Suppressor macrophage (primary cell): ENCODE data around the gene PLCB2.

ENCODE experiments used
- DNase-seq, 4 experiments: peaks; one replicate each; pipeline ENCODE4 v3.0.0-alpha.2; 2020 to 2022

PLCB2 gene

GRCh38 chr15:40267670-40268069, 40.1 kb downstream of the PLCB2 start:
- no peak for DNase-seq

GRCh38 chr15:40266828-40267304, 40.9 kb downstream of the PLCB2 start:
- peak; percentile 87 to 93 (median 89) for DNase-seq

- no peak for DNase-seq
Measured at GRCh38 chr15:40265875-40266274, 41.9 kb downstream of the PLCB2 start.

DNA sequence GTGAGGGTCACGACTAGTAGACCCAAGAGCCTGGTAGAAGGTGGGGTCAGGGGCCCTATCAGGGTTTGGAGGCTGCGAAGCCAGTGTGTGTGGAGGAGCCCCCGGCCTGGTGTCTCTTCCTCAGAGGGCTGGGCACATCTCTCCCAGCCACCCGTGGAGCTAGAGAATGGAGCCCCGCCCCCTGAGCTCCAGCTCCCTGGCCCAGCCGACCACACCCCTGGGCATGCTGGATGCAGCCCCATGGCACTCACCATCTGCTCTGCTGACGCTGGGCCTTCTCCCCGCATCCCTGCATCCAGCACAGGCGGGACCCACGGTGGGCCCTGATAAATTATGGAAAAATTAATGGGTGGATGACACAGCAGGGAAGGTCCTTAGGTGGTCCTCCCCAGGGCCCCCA, 42.4 kb downstream of the PLCB2 start:
- no peak for DNase-seq

- DNase-seq: no peak
Measured at GRCh38 chr15:40264321-40265153, 43.2 kb downstream of the PLCB2 start.

DNA sequence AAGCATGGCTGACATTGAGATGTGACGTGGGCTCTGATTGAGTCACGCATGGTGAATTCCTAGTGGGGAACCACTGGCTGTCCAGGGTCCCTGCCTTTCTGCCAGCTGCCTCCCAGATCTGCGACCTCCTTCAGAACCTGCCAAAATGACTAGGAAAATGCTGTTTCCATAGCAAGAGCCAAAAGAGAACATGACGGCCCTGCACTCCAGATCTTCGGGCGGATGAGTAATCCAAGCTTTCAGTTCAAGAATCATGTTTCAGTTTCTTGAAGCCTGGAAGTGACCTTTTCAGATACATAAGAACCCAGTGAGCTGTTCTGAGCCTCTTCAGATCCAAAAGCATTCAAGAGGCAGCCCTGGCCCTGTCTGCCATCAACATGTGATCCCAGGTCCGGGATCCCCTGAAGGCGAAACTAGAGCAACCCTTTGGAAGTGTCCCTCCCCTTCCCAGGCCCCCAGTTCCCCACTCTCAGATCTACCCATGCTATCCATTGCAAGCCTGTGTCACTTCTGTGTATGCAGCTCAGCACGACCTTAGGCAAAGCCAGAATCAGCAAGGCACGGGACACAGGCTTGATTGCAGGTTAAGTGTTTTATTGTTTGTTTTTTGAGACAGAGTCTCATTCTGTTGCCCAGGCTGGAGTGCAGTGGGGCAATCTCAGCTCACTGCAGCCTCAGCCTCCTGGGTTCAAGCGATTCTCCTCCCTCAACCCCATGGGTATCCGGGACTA, 44.5 kb downstream of the PLCB2 start:
- peak in 1 of 4 experiments; percentile 32 for DNase-seq

GRCh38 chr15:40259021-40259420, 48.7 kb downstream of the PLCB2 start:
- no peak for DNase-seq

- DNase-seq: no peak
Measured at GRCh38 chr15:40258544-40258943, 49.2 kb downstream of the PLCB2 start.

DNA sequence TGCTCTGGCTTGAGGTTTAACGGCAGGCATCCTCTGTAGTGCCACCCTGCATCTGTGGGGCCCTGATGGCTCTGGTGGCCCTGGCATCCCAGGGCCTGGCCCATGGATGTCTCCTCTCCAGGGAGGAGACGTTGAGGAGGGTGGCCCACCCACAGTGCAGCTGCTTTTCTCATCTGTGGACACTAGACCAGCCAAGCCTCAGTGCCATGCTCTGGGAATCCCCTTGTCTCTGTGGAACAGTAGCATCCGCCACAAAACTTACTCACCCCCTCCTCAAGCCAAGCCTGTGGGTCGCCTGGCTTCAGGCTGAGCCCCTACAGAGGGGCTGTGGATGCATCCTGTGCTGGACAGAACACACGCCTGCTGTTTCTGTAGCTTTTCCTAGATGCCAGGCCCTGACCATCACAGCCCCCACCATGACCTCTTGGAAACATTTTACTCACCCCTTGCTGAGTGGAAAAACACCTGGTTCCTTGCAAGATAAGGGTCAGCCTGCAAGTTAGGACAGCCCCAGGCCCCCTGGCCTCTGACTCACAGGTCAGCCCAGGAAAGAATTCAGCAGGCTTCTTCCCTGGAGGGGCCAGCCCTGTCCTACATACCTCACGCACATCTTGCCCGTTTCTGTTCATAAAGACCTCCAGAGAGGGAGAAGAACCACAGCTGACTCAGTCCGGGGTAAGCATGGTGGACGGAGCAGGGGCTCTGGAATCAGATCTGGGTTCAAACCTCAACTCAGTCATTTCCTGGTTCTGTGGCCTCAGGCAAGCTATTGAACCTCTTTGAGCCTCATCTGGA, 49.9 kb downstream of the PLCB2 start:
- DNase-seq: no peak

DNA sequence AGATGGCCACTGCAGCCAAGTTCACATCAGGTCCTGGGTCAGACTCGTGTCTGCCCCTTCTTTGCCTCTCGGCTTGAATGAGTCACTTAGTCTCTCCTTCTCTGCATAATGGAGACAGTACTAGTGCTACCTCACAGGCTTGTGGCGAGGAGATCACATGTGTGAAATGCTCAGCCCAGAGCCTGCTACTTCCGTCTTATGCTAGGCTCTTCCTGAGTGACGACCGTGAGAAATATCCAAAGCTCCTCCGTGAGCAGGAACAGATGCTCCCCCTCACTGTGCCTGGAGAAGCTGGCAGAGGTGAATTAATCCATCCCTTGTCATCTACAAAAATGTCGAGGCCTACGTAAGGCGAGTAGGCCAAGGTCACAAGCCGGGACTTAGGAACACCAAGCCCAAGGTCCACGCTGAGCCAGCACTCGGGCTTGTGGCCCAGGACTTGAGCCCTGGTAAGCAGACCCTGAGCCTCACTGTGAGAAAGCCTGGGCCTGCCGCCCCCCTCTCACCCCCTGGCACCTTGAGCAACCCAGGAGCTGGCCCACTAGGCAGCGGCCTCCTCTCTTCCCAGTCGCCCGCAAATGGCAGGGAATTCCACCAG, 51.0 kb downstream of the PLCB2 start:
- peak; percentile 50 to 75 (median 66) for DNase-seq

DNA sequence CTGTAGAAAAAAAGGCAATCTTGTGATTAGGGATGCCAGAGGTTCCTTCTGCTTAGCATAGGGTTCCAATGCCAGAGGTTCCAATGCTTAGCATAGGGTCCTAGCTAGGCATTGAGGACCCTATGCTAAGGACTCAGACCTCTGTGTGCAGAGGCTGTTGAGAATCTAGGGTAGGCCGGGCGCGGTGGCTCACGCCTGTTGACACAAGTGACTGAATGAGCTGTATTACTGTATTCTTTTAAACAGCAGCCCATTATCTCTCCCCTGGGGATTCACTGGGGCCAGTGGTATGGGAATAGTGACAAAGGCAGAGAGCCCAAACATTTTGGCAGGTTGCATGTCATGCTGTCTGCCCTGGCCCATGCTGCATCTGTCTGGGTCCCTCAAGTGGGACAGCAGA, 52.7 kb downstream of the PLCB2 start:
- DNase-seq: no peak

DNA sequence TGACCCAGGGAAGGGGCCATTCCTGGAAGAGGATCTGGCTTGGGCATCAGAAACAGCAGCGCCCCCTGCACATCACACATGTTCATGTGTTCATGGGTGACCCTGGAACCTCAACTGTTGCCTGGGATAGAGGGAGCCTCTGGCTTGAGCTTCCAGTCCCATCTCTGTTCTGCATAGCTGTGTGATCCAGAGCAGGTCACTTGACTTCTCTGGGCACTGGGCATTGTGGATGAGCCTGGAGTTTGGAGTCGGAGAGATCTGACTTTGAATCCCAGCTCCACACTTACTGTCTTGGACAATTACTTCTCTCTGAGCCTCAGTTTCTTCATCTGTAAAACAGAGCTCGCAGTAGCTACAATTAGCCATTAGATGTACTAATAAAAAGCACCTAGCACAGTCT, 53.3 kb downstream of the PLCB2 start:
- no peak for DNase-seq

DNA sequence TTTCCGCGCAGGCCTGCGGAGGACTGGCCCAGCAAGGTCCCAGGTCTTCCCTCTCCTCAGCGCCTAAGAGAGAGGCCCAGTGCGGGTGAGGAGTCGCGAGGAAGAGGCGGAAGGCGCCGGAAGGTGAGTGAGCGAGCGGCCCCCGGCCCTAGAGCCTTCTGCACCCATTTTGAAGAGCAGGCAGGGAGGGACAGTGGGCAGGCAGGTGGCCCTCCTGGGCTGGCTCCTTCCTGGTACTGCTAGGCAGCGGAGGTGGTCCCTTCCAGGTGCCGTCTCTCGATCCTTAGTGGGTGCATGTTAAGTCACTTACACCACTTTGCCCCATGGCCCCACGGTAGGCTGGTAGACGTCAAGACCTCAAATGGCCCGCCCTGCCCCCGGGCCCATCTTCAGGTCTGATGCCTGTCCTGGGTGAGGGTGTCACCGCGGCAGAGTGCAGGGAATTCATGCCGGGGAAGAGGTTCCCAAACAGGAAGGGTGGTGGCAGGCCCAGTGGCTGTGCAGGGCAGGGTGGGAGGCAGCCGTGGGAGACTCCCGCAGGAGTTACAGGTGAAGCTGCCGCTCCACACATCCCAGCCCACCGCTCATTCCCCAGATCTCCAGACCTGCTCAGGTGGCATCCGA, 54.5 kb downstream of the PLCB2 start:
- DNase-seq: no peak

- peak in 3 of 4 experiments; percentile 26 to 59 (median 41) for DNase-seq
Measured at GRCh38 chr15:40252438-40253166, 55.1 kb downstream of the PLCB2 start.

- DNase-seq: no peak
Measured at GRCh38 chr15:40252141-40252437, 55.6 kb downstream of the PLCB2 start.

DNA sequence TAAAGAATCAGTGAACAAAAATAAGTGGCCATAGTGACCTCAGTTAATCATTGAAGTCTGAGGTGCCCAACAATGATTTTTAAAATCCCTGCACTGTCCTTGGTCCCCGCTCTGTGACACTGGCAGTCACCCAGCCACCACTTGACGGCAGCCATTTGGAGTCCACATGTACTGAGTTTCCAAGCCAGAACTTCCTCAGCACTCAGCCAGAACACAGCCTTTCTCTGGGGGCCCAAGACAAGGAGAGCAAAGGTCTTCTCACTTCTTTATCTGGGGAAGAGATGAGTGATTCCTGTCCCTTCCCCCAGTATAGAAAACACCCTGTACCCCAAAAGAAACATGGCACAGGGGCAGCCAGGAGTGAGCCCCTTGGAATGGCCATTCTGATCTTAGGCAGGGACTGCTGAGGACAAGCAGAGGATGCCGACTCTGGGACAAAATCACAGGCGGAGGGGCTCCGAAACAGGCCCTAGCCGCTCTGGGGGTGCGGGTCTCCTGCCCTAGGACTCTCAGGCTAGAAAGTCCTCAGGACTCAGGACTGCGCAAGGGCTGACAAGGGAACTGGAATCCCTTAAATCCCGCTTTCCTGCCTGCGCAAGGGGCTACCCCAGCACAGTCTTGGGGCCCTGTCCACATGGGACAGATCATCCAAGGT, 56.1 kb downstream of the PLCB2 start:
- DNase-seq: no peak

GRCh38 chr15:40250771-40251483, 56.8 kb downstream of the PLCB2 start:
- DNase-seq: no peak

GRCh38 chr15:40250304-40250656, 57.5 kb downstream of the PLCB2 start:
- DNase-seq: peak in 1 of 4 experiments; percentile 1

GRCh38 chr15:40249477-40250303, 58.0 kb downstream of the PLCB2 start:
- peak in 1 of 4 experiments; percentile 4 for DNase-seq
